Measurements from ENCODE around the gene LSM12. TPM values are rescaled to one million over a fixed set of nuclear protein-coding genes. Genes with fewer than 3 reads are reported as not detected.
A peak's percentile ranks its signal among the peaks of the same experiment; 100 is the strongest.

The LSM12 gene
- polyA plus RNA-seq, 3 donors, result 24.7 to 65.8 (median 64.4) TPM

DNA sequence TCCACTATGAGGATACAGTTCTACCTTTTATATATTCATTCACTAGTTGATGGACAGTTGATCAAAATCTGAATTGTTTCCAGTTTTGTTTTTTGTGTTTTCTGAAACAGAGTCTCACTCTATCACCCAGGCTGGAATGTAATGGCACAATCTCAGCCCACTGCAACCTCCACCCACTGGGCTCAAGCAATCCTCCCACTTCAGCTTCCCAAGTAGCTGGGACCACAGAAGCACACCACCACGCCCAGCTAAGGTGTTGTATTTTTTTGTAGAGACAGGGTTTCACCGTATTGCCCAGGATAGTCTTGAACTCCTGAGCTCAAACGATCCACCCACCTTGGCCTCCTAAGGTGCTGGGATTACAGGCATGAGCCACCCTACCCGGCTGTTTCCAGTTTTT, 21.0 kb downstream of the LSM12 start:
- Histone ChIP-seq H3K9ac (ENCODE audit: insufficient read depth, low read length, poor library complexity, severe bottlenecking) (no peak overlapping the region), H2AFZ (ENCODE audit: insufficient read depth, low read depth, low read length, poor library complexity, severe bottlenecking) (no peak overlapping the region), H3K4me1 (ENCODE audit: control insufficient read depth in 1 of 2, insufficient read depth in 2 of 2, low read length in 2 of 2) (peaks cover 29 to 40% of the 10 kb centered on the region in 2 donors), H3K27me3 (ENCODE audit: control insufficient read depth in 2 of 2, insufficient read depth in 2 of 2, low read length in 2 of 2) (no peaks in the 10 kb centered on the region), H4K20me1 (ENCODE audit: insufficient read depth, low read length) (peaks cover 48% of the 10 kb centered on the region), H3K36me3 (replicated peaks in 1 of 2; ENCODE audit: control insufficient read depth in 1 of 2, insufficient read depth in 2 of 2, low read length in 2 of 2) (peaks cover 21 to 38% of the 10 kb centered on the region in 2 donors), H3K9me3 (replicated peaks in 1 of 2; ENCODE audit: control insufficient read depth in 1 of 2, insufficient read depth in 1 of 2, low read length in 2 of 2) (no peaks in the 10 kb centered on the region), H3K27ac (ENCODE audit: low read depth in 1 of 2, low read length in 2 of 2) (no peak overlapping the region), H3K4me3 (replicated peaks in 1 of 3; ENCODE audit: low read depth in 2 of 3, low read length in 3 of 3) (no peak overlapping the region), H3K4me2 (replicated peaks; ENCODE audit: extremely low read depth, low read length, poor library complexity, severe bottlenecking) (no peak overlapping the region), H3K79me2 (ENCODE audit: insufficient read depth, low read length) (peaks cover 63% of the 10 kb centered on the region)
- intact Hi-C loops (cut with micrococcal nuclease), result no loop called here
- Mint-ChIP-seq H3K36me3 (peaks cover 22 to 40% of the 10 kb centered on the region in 2 donors), H3K27ac (peak overlapping the region in 3 of 7 donors; percentile 21 to 50 (median 45)), H3K4me1 (peaks cover 37% of the 10 kb centered on the region), H3K4me3 (no peak overlapping the region), H3K9me3 (peaks cover 2 to 9% (median 4%) of the 10 kb centered on the region in 7 donors), H3K27me3 (ENCODE audit: low read depth in 3 of 3) (peaks cover 0 to 2% (median 0%) of the 10 kb centered on the region in 3 donors)
- DNase-seq, result no peak
- WGBS (ENCODE audit: insufficient coverage), result 100% methylated on average over 2 of the region's 4 CpGs
- TF ChIP-seq, protein P1, sequence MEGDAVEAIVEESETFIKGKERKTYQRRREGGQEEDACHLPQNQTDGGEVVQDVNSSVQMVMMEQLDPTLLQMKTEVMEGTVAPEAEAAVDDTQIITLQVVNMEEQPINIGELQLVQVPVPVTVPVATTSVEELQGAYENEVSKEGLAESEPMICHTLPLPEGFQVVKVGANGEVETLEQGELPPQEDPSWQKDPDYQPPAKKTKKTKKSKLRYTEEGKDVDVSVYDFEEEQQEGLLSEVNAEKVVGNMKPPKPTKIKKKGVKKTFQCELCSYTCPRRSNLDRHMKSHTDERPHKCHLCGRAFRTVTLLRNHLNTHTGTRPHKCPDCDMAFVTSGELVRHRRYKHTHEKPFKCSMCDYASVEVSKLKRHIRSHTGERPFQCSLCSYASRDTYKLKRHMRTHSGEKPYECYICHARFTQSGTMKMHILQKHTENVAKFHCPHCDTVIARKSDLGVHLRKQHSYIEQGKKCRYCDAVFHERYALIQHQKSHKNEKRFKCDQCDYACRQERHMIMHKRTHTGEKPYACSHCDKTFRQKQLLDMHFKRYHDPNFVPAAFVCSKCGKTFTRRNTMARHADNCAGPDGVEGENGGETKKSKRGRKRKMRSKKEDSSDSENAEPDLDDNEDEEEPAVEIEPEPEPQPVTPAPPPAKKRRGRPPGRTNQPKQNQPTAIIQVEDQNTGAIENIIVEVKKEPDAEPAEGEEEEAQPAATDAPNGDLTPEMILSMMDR (IDR thresholded peaks at IDR 0.05), result no peak

DNA sequence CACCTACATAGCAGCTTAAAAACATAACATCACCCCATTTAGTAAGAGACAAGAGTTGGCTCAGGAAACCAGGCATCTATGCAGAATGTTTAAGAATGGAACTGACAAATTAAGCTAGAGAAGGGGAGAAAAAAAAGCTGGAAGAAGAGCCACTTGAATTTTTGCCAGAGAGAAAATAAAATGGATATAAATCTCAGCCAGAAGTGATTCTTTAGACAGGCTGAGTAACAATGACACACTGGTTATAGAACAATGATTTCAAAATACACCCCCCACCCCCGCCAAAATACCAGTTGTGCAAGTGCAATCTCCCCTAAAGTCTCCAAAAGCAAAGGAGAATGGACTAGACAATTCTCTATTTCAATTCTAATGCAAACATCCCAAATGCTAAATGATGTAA, 22.4 kb downstream of the LSM12 start:
- Histone ChIP-seq H3K27me3 (ENCODE audit: control insufficient read depth in 2 of 2, insufficient read depth in 2 of 2, low read length in 2 of 2) (no peaks in the 10 kb centered on the region), H3K79me2 (ENCODE audit: insufficient read depth, low read length) (peaks cover 60% of the 10 kb centered on the region), H3K4me2 (replicated peaks; ENCODE audit: extremely low read depth, low read length, poor library complexity, severe bottlenecking) (peak overlapping the region; percentile 53), H2AFZ (ENCODE audit: insufficient read depth, low read depth, low read length, poor library complexity, severe bottlenecking) (no peak overlapping the region), H3K9me3 (replicated peaks in 1 of 2; ENCODE audit: control insufficient read depth in 1 of 2, insufficient read depth in 1 of 2, low read length in 2 of 2) (no peaks in the 10 kb centered on the region), H3K4me3 (replicated peaks in 1 of 3; ENCODE audit: low read depth in 2 of 3, low read length in 3 of 3) (peak overlapping the region in 1 of 3 experiments; percentile 38), H3K27ac (ENCODE audit: low read depth in 1 of 2, low read length in 2 of 2) (peak overlapping the region in 1 of 2 donors; percentile 84), H3K9ac (ENCODE audit: insufficient read depth, low read length, poor library complexity, severe bottlenecking) (peak overlapping the region; percentile 49), H3K4me1 (ENCODE audit: control insufficient read depth in 1 of 2, insufficient read depth in 2 of 2, low read length in 2 of 2) (peaks cover 29 to 40% of the 10 kb centered on the region in 2 donors), H3K36me3 (replicated peaks in 1 of 2; ENCODE audit: control insufficient read depth in 1 of 2, insufficient read depth in 2 of 2, low read length in 2 of 2) (peaks cover 20 to 35% of the 10 kb centered on the region in 2 donors), H4K20me1 (ENCODE audit: insufficient read depth, low read length) (peaks cover 53% of the 10 kb centered on the region)
- intact Hi-C loops (cut with micrococcal nuclease), result loop anchor here (5.0 kb wide), 2 partner anchors 37 to 102 kb away; partner anchors contain the start of gene PPY (in 1 of the 2)
- Mint-ChIP-seq H3K36me3 (peaks cover 21 to 37% of the 10 kb centered on the region in 2 donors), H3K4me1 (peaks cover 37% of the 10 kb centered on the region), H3K27me3 (ENCODE audit: low read depth in 3 of 3) (peaks cover 0 to 2% (median 0%) of the 10 kb centered on the region in 3 donors), H3K4me3 (no peak overlapping the region), H3K9me3 (peaks cover 2 to 9% (median 4%) of the 10 kb centered on the region in 7 donors), H3K27ac (peak overlapping the region; percentile 75 to 96 (median 89))
- DNase-seq, result peak in 2 of 3 donors; percentile 19 to 39
- TF ChIP-seq, protein P1 (IDR thresholded peaks at IDR 0.05), result no peak
- WGBS (ENCODE audit: insufficient coverage), result no CpG with 5 or more reads among the region's 1 CpG
